Measurements from ENCODE around the gene KRT5. TPM values are rescaled to one million over a fixed set of nuclear protein-coding genes. Genes with fewer than 3 reads are reported as not detected.

KRT5 gene
- total RNA-seq, 3 donors from 2014 or later = not detected

- DNase-seq (no peak), ATAC-seq (no peak)
- no peaks in the 10 kb centered on the region for H3K9me3 Mint-ChIP-seq
- no peak overlapping the region for H3K4me3 Mint-ChIP-seq
- H3K4me1 Mint-ChIP-seq (ENCODE audit: low read depth) = peaks cover 7% of the 10 kb centered on the region
- peaks cover 2% of the 10 kb centered on the region for H3K27me3 Mint-ChIP-seq (ENCODE audit: low read depth)
- H3K36me3 Mint-ChIP-seq (ENCODE audit: insufficient read depth) = no peaks in the 10 kb centered on the region
Observed at GRCh38 chr12:52530366-52530765, 10.2 kb upstream of the KRT5 start.

DNA sequence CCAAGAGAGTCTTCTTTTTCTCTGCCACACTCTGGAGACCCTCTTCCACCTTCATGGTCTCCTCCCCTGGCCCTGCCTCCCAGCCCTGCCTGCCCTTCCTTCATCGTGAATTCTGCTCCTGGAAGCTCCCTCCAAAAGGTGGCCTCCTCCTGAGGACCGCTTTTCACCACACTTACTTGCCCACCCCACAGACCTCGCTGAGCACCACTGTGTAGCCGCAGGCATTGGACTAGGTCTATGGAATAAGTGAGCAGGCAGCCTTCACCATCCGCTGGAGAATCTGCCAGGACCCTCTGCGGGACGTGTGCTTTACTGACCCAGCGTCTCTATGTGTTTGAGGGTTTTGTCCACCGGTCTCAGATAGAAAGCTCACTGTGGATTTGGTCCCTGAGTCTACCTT, 9.7 kb upstream of the KRT5 start:
- peaks cover 2% of the 10 kb centered on the region for H3K27me3 Mint-ChIP-seq (ENCODE audit: low read depth)
- H3K4me1 Mint-ChIP-seq (ENCODE audit: low read depth) = peaks cover 7% of the 10 kb centered on the region
- DNase-seq = no peak
- no peaks in the 10 kb centered on the region for H3K9me3 Mint-ChIP-seq
- ATAC-seq = no peak
- H3K4me3 Mint-ChIP-seq = no peak overlapping the region
- H3K36me3 Mint-ChIP-seq (ENCODE audit: insufficient read depth) = no peaks in the 10 kb centered on the region

- Mint-ChIP-seq H3K4me3 (no peak overlapping the region), H3K9me3 (no peaks in the 10 kb centered on the region), H3K36me3 (ENCODE audit: insufficient read depth) (no peaks in the 10 kb centered on the region), H3K4me1 (ENCODE audit: low read depth) (peaks cover 7% of the 10 kb centered on the region), H3K27me3 (ENCODE audit: low read depth) (peaks cover 2% of the 10 kb centered on the region)
- DNase-seq (no peak), ATAC-seq (no peak)
Observed at GRCh38 chr12:52529417-52529816, 9.2 kb upstream of the KRT5 start.

DNA sequence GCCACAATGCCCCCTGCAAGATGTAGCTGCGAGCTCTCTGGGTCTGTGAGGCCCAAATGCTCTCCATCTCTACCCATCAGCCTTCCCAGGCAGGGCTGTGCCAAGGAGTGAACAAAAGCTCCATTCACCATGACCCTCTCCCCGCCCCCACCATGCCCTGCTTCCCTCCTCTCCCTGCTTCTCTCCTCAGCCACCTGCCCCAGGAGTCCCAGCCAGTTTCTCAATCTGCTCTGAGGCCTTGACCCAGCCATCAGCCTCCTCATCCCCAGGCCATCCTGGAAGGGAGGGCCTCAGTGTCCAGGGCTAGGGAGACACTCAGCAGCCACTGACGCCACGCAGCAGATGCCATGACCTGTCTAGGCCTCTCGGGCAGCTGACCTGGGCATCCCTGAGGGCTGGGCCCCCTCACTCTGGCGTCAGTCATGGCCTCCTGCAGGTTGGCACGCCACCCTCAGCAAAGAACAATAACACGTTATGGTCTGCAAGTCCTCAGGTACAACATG, 8.5 kb upstream of the KRT5 start:
- peaks cover 7% of the 10 kb centered on the region for H3K4me1 Mint-ChIP-seq (ENCODE audit: low read depth)
- no peak for ATAC-seq
- no peak for DNase-seq
- H3K36me3 Mint-ChIP-seq (ENCODE audit: insufficient read depth) = no peaks in the 10 kb centered on the region
- no peaks in the 10 kb centered on the region for H3K9me3 Mint-ChIP-seq
- H3K27me3 Mint-ChIP-seq (ENCODE audit: low read depth) = peaks cover 2% of the 10 kb centered on the region
- no peak overlapping the region for H3K4me3 Mint-ChIP-seq

DNA sequence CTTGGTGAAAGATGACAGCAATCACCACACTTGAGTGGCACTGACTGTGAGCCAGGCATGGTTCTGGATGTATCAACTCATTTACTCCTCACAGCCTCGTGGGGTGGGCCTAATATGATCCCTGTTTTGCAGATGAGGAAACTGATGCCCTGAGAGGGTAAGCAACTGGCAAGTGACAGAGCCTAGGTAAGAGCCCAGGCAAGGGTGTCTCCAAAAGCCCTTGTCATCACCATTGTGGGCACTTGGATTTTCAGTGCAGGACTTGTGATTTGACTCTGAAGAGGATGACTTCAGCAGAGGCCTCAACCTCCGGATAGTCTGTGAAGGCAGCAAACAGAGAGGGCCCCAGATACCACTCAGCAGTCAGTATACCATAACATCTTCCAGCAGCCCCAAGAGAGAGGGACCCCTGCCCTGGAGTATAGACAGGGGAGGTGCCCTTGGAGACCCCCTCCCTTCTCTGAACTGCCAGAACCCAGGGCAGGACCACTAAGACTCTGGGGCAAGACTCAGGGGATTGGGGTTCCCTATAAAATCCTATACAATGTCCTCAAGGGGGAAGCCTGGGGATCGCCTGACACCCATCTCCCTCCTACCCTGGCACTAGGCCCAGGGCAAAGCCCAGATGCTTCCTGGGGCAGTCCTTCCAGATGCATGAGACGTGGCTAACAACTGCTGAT, 7.1 kb upstream of the KRT5 start:
- Mint-ChIP-seq H3K36me3 (ENCODE audit: insufficient read depth) (no peaks in the 10 kb centered on the region), H3K27me3 (ENCODE audit: low read depth) (no peaks in the 10 kb centered on the region), H3K9me3 (no peaks in the 10 kb centered on the region), H3K4me3 (no peak overlapping the region), H3K4me1 (ENCODE audit: low read depth) (peaks cover 7% of the 10 kb centered on the region)
- ATAC-seq = no peak
- DNase-seq = no peak

DNA sequence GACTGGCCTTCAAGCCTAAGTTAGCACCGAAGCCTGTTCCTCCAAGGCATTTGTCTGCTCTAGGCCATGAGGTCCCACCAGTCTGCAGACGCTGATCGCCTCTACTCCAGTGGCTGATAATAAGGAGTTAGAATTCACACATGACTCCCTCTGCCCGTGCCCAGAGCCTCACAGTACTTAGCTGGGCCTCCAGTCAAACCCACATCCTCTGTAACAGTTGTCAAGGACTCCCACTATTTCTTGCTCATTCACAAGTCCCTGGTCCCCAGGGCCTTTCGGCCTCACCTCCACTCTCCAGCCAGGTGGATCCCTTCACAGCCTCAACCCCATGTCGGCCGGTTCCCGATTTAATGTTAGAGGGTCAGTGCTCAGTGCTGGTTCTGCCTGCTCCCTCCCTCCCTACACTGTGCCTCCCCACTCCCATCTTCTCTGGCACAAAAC, 6.3 kb upstream of the KRT5 start:
- ATAC-seq = no peak

DNA sequence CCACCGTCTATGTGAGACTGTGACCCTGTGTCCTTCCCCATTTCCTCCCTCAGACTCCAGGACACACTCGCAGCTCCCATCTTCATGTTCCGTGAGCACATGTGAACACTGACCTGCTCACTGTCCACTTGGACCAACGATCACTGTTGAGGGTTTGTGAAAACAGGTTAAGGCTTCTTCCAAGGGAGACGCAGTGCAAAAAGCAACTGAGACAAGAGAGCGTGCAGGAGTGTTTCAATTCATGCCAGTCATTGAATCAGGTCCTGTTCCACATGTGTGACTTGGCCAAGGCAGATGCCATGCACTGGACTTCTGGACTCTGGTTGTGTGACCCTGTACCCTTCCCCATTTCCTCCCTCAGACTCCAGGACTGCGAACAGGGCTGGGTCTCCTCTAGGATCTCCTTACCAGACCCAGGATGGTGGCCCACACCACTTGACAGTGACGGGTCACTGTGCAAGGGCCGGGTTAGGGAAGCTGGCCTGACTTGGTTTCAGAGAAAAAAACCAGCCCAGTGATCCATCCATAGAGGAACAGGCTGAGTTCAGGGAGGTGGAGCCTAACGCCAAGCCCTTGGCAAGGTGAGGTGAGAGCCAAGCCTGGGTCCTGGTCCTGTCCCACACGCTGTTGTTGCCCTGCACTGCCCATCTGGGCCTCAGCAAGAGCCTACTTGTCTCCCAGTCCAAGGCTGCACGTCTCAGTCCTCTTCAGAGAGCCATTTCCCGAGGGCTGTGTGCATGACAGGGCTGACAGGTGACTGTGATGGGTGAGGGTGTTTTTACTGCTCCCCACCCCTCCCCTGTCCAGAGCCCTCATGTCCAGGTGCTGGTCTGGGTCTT, 5.7 kb upstream of the KRT5 start:
- Mint-ChIP-seq H3K27me3 (ENCODE audit: low read depth) (no peaks in the 10 kb centered on the region), H3K9me3 (no peaks in the 10 kb centered on the region), H3K4me1 (ENCODE audit: low read depth) (peaks cover 7% of the 10 kb centered on the region), H3K36me3 (ENCODE audit: insufficient read depth) (no peaks in the 10 kb centered on the region), H3K4me3 (no peak overlapping the region)
- DNase-seq = no peak
- no peak for ATAC-seq

More for the DNA sequence above, 6.3 kb upstream of the KRT5 start:
- no peak overlapping the region for H3K4me3 Mint-ChIP-seq
- peaks cover 7% of the 10 kb centered on the region for H3K4me1 Mint-ChIP-seq (ENCODE audit: low read depth)
- no peaks in the 10 kb centered on the region for H3K36me3 Mint-ChIP-seq (ENCODE audit: insufficient read depth)
- H3K27me3 Mint-ChIP-seq (ENCODE audit: low read depth) = no peaks in the 10 kb centered on the region
- DNase-seq = no peak
- H3K9me3 Mint-ChIP-seq = no peaks in the 10 kb centered on the region

DNA sequence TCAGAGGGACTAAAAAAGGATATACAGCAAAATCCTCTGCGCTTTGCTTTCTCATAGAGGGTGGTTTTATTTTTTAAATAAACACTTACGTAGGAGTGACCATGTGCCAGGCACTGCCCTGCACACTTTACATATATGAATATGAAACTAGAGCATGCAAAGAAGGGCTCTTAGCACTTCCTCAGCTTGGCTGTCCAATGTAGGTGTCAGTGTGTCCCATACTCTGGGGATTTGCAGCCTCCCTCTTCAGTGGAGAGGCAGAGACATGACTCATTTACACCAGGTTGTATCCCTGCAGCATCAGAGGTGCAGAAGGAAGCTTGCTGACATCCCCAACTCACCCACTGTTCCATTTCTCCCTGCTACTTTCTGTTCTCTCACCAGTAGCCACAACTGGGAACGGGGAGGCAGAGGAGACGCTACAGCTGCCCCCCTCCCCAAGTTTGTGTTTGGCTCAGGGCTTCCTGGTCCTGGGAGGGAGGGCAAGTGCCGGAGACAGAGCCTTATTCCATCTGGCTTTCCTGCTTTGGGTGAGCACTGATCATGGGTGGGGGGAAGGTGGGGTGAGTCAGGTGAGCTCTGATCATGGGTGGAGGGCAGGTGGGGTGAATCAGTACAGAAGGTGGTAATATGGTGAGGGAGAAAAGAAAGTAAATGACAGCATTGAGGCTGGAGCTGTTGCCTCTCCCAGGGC, 4.9 kb upstream of the KRT5 start:
- no peaks in the 10 kb centered on the region for H3K9me3 Mint-ChIP-seq
- H3K4me3 Mint-ChIP-seq = no peak overlapping the region
- peaks cover 7% of the 10 kb centered on the region for H3K4me1 Mint-ChIP-seq (ENCODE audit: low read depth)
- no peak for DNase-seq
- no peaks in the 10 kb centered on the region for H3K27me3 Mint-ChIP-seq (ENCODE audit: low read depth)
- no peaks in the 10 kb centered on the region for H3K36me3 Mint-ChIP-seq (ENCODE audit: insufficient read depth)
- no peak for ATAC-seq

- H3K36me3 Mint-ChIP-seq (ENCODE audit: insufficient read depth) = no peaks in the 10 kb centered on the region
- H3K4me3 Mint-ChIP-seq = no peak overlapping the region
- DNase-seq (no peak), ATAC-seq (no peak)
- peaks cover 7% of the 10 kb centered on the region for H3K4me1 Mint-ChIP-seq (ENCODE audit: low read depth)
- no peaks in the 10 kb centered on the region for H3K27me3 Mint-ChIP-seq (ENCODE audit: low read depth)
- no peaks in the 10 kb centered on the region for H3K9me3 Mint-ChIP-seq
Observed at GRCh38 chr12:52524241-52524897, 4.2 kb upstream of the KRT5 start.

GRCh38 chr12:52523824-52524223, 3.6 kb upstream of the KRT5 start:
- no peak overlapping the region for H3K4me3 Mint-ChIP-seq
- peaks cover 7% of the 10 kb centered on the region for H3K4me1 Mint-ChIP-seq (ENCODE audit: low read depth)
- ATAC-seq (no peak), DNase-seq (no peak)
- H3K36me3 Mint-ChIP-seq (ENCODE audit: insufficient read depth) = no peaks in the 10 kb centered on the region
- no peaks in the 10 kb centered on the region for H3K9me3 Mint-ChIP-seq
- no peaks in the 10 kb centered on the region for H3K27me3 Mint-ChIP-seq (ENCODE audit: low read depth)

DNA sequence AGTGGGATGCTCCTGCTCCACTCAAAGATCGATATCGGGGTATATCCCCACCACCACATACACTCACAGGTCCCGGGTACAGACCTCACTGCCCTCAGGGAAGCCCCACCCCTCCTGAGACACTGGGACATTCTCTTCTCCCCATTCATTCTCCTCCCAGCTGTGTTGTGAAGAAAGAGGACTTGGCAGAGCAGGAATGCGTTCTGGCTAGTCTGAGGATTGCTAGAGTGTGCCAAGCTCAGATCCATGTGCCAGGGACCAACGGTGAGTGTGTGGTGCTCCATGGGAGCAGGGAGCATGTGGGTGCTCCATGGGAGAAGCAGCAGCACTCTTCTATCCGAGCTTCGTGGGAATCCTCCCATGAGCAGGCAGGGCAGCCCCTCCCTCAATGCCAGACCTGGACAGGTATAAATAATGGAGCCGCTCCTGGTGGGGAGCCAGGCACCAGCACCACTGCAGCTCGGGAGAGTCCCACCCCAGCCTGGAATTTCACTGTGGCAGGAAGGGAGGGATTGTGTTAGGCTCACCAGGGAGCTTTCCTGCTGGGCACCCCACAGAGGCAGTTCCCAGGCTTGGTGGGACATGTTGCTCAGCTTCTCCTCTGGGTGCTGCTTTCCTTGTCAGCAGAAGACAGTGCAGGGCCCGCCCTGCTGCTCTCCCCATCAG, 2.3 kb upstream of the KRT5 start:
- Mint-ChIP-seq H3K4me1 (ENCODE audit: low read depth) (peaks cover 7% of the 10 kb centered on the region), H3K4me3 (no peak overlapping the region), H3K27me3 (ENCODE audit: low read depth) (no peaks in the 10 kb centered on the region), H3K9me3 (no peaks in the 10 kb centered on the region), H3K36me3 (ENCODE audit: insufficient read depth) (no peaks in the 10 kb centered on the region)
- no peak for DNase-seq
- ATAC-seq = no peak

- Mint-ChIP-seq H3K4me3 (no peak overlapping the region), H3K27me3 (ENCODE audit: low read depth) (no peaks in the 10 kb centered on the region), H3K36me3 (ENCODE audit: insufficient read depth) (no peaks in the 10 kb centered on the region), H3K4me1 (ENCODE audit: low read depth) (peaks cover 3% of the 10 kb centered on the region), H3K9me3 (no peaks in the 10 kb centered on the region)
- DNase-seq (no peak), ATAC-seq (no peak)
Observed at GRCh38 chr12:52521568-52522266, 1.5 kb upstream of the KRT5 start.

- no peak for DNase-seq
- Mint-ChIP-seq H3K9me3 (no peaks in the 10 kb centered on the region), H3K4me1 (ENCODE audit: low read depth) (no peaks in the 10 kb centered on the region)
Observed at GRCh38 chr12:52521175-52521567, 977 bp upstream of the KRT5 start.

More at GRCh38 chr12:52521175-52521567, 977 bp upstream of the KRT5 start:
- H3K36me3 Mint-ChIP-seq (ENCODE audit: insufficient read depth) = no peaks in the 10 kb centered on the region
- no peak overlapping the region for H3K4me3 Mint-ChIP-seq
- ATAC-seq = no peak
- peaks cover 3% of the 10 kb centered on the region for H3K27me3 Mint-ChIP-seq (ENCODE audit: low read depth)

All from activated T-cell treated with anti-CD3 and anti-CD28 coated beads, Interleukin-2, amount 50 U/mL, for 4 hours (primary cell).